M059J (cell line): ENCODE results near the gene TMPRSS5. TPM values are rescaled to one million over a fixed set of nuclear protein-coding genes. Genes with fewer than 3 reads are reported as not detected.
"Not testable (repeated sequence)": the region's sequence is repeated elsewhere in the genome, so short reads cannot be mapped to it uniquely, and the experiment has no call there.

Source experiments
- DNase-seq: peaks from one replicate; pipeline ENCODE4 v3.0.0-alpha.2; 2012; ENCODE audit warnings: low read depth
- total RNA-seq: library from RNA; depleted of rRNA; stranded (reverse); fragments of >200 nt; shearing (Covaris generic); gene quantifications from 2 replicates; pipeline ENCODE4 v1.2.3, GENCODE V29; 2014

The TMPRSS5 gene
- total RNA-seq, 1 experiment from 2014 or later = 0.67 TPM

- DNase-seq = peak; percentile 65
Observed at GRCh38 chr11:113697756-113698407, 8.2 kb downstream of the TMPRSS5 start.

GRCh38 chr11:113697111-113697510, 9.0 kb downstream of the TMPRSS5 start:
- DNase-seq = no peak

GRCh38 chr11:113695207-113695606, 10.9 kb downstream of the TMPRSS5 start:
- DNase-seq = no peak

- DNase-seq = no peak
Observed at GRCh38 chr11:113694390-113694789, 11.7 kb downstream of the TMPRSS5 start.

- DNase-seq = no peak
Observed at GRCh38 chr11:113693030-113693429, 13.1 kb downstream of the TMPRSS5 start.

GRCh38 chr11:113690619-113691569, 15.2 kb downstream of the TMPRSS5 start:
- DNase-seq = peak; percentile 96

- no peak for DNase-seq
Observed at GRCh38 chr11:113689768-113690618, 16.1 kb downstream of the TMPRSS5 start.

- DNase-seq = no peak
Observed at GRCh38 chr11:113685654-113686359, 20.3 kb downstream of the TMPRSS5 start.

GRCh38 chr11:113684496-113684895, 21.6 kb downstream of the TMPRSS5 start:
- no peak for DNase-seq

- DNase-seq = no peak
Observed at GRCh38 chr11:113683481-113684046, 22.5 kb downstream of the TMPRSS5 start.

- peak; percentile 84 for DNase-seq
Observed at GRCh38 chr11:113681711-113682413, 24.2 kb downstream of the TMPRSS5 start.

- DNase-seq = no peak
Observed at GRCh38 chr11:113681282-113681681, 24.8 kb downstream of the TMPRSS5 start.

- DNase-seq = no peak
Observed at GRCh38 chr11:113677685-113678084, 28.4 kb downstream of the TMPRSS5 start.

GRCh38 chr11:113675565-113675964, 30.5 kb downstream of the TMPRSS5 start:
- DNase-seq = peak; percentile 47

GRCh38 chr11:113675003-113675561, 31.0 kb downstream of the TMPRSS5 start:
- DNase-seq = peak; percentile 100

GRCh38 chr11:113674397-113674685, 31.8 kb downstream of the TMPRSS5 start:
- DNase-seq = peak; percentile 65

- peak; percentile 63 for DNase-seq
Observed at GRCh38 chr11:113673550-113674396, 32.3 kb downstream of the TMPRSS5 start.

GRCh38 chr11:113671914-113672313, 34.2 kb downstream of the TMPRSS5 start:
- DNase-seq = not testable (repeated sequence)

GRCh38 chr11:113670831-113671215, 35.3 kb downstream of the TMPRSS5 start:
- DNase-seq = no peak
